Ramos (cell line): ENCODE results near the gene TBX5.

ENCODE experiments used
- in situ Hi-C: fragments of 300-500 bp; cut with MboI; formaldehyde crosslinking; loops from one replicate; pipeline ENCODE4 v1.14.3; 2022; ENCODE audit warnings: low sequenced_read_pairs; ENCODE audit not compliant: unreplicated experiment

TBX5 gene

DNA sequence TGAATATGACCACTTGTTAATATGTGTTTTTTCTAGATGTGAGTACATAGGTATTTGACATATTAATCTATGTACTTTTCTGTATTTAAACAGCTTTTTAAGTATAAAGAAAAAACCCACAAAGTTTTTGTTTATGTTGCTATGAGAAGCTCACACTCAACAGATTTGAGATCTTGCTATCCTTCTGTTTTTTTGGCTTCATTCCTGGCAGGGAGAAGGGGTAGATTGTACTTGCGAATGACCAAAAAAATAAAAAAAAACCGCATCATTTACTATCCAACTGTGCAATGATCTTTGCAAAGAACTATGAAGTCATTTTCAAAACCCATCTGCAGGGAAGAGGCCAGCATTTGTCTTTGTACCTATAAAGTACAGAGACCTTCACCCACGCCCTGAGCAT lies 28.4 kb upstream of the TBX5 start:
- in situ Hi-C loops = no loop called here

DNA sequence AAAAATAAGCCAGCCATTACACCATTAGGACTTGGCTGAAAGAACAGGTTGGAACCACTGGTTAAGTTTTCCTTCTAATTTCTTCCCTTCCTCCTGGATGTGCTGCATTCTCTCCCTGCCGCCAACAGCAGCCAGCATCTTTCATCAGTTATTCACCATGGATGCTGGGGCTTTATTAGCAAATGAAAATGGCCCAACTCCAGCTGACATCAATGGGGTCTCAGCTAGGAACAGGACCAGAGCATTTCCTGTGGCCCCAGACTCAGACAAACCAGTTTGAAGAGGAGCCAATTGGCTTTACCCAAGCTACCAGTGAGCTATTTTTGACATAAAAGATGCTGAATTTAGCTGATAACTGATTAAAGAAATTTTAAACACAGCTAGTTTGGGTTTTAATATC lies 26.0 kb upstream of the TBX5 start:
- in situ Hi-C loops = no loop called here

DNA sequence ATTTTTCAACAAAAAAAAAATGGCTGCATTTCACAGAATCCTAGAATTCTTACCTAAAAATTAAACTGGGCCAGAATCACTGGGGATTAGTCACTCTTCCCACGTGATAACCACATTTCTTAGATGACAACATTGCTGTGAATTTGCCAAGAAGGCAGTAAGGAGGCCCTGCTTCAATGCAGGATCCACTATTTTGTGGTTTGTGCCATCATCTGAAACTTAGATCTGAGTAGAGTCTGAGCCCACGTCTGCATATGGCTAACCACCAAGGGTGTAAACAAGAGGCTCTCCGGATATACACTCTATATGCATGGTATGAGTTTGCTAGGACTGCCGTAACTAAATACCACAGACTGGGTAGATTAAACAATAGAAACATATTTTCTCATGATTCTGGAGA lies 24.4 kb upstream of the TBX5 start:
- in situ Hi-C loops = no loop called here

DNA sequence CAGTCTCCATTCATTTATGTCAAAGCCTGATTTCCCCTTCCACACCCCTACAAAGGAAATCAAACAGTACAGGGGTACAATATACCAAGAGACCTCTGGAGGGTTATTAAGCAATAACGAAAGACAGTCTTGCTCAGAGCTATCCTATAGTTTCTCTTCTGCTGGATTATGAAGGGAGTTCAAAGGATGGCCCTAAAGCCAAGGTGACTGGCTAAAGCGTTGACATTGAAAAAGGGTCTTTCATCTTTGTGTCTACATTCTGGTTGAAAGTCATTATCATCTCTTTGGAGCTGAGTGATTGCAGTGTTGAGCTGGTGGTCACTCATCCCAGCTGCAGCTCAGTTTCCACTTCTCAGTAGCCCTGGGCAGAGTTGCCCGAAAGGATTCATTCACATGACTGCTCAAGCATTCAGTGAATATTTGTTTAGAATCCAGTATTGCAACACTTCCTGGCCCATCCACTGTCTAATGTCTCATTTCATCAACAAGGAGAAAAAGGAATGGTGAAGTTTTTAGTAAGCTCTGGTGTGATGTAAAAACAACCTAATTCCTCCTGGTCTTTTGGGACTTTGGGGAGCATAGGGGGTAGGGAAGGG lies 19.2 kb upstream of the TBX5 start:
- in situ Hi-C loops = no loop called here

DNA sequence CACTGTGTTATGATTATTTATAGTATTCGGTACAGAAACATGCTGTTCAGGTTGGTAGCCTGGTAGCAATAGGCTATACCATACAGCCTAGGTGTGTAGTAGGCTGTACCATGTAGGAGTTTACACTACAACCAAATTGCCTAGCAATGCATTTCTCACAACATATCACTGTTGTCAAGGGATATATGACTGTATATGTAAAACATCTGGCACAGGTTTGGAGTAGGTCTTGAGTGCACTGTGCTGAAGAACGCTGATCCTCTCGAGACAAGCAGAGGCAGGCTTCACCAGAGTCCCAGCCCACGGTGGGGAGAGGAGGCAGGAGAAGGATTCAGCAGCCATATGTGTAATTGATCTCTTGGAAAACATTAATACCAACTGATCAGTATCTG lies 15.0 kb upstream of the TBX5 start:
- in situ Hi-C loops = no loop called here

DNA sequence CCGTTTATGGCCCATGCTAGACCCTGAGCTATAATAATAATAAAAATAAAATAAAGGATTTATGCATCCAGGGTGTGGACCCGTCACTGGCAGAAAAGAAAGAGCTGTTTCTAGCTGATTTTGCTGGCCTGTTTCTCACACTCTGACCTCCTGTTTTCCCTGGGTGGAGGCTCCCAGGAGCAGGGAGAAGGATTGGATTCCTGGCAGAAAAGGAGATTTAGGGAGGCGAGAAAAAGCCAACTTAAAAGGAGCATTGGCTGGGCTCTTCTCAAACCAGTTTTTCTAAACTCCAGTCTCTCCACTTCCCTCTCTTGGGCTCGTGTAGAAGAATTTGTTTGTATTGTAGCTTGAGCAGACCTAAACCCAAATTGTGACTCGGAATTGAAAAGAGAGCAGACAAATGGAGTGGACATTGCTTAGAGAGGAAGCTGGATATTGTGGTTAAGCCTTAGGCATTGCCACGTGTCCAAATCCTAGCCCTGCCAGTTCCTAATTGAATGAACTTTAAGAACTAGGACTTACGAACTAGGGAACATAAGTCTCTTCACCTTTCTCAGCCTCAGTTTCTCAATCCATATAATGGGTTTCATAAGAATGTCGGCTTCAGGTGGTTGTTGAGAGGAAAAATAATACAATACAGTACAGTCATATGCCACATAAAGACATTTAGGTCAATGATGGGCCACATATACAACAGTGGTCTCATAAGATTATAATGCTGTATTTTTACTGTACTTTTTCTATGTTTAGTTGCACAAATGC lies 14.4 kb upstream of the TBX5 start:
- in situ Hi-C loops = no loop called here

DNA sequence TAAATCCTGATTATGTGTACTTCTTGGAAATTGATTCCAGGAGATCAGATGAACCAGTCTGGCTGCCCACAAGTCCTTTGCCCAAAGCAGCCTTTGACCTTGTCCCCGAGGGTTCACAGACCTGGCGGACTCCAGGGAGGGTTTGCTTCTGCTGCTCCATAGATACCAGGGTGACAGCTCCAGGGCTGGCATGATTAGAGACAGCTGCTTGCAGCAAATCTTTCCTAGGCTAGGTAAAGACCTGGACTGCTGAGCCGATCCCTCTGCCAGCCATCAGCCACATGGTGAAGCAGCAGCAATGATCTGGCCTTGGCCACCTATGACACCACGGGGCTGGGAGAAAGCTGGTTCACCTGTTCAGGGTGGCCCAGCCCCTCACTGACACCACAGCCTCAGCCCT lies 10.1 kb upstream of the TBX5 start:
- in situ Hi-C loops = no loop called here

DNA sequence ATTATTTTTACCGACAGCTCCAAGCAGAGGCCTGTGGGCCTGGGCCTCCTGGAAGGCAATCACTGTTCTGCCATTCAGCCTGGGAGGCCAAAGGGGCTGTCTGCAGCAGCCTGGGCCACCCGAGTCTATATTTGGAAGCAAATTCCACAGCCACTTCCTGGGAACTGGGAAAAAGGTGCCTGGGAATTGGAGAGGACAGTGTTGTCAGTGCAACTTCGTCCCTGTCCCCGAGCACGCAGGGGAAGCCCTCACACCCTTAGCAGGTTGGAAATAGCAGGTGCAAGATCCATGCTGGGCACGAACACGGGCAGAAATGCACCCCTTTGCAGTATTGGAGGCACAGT lies 9.6 kb upstream of the TBX5 start:
- in situ Hi-C loops = no loop called here

DNA sequence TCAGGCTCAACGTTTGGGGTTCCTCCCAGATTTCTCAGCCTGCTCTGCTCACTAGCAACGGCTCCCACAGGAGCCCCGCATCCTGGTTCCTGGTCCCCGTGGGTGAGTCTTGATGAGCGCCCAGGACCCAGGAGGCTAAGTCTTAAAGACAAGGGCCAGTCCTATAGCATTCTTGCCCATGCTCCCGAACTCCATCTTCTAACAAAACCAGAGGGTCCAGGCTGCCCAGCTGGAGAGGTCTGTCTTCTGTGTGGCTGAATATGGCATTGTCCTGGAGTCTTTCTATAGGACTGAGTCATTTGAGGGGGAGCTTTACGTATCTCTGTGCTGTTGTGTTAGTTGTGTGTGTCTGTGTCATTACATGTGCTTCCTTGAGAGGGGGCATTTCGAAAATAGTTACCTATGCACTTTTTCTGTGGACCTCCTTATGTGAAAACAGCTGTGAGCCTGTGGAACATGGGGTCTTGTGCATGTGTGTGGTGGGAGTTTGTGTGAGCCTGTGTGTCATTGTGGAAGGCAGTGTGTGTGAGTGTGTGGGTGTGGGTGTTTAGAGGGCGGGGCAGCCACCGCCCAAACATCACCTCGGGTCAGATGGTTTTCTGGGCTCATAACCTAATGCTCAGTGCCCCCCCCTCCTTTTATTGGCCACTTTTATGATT lies 9.1 kb upstream of the TBX5 start:
- in situ Hi-C loops = no loop called here

DNA sequence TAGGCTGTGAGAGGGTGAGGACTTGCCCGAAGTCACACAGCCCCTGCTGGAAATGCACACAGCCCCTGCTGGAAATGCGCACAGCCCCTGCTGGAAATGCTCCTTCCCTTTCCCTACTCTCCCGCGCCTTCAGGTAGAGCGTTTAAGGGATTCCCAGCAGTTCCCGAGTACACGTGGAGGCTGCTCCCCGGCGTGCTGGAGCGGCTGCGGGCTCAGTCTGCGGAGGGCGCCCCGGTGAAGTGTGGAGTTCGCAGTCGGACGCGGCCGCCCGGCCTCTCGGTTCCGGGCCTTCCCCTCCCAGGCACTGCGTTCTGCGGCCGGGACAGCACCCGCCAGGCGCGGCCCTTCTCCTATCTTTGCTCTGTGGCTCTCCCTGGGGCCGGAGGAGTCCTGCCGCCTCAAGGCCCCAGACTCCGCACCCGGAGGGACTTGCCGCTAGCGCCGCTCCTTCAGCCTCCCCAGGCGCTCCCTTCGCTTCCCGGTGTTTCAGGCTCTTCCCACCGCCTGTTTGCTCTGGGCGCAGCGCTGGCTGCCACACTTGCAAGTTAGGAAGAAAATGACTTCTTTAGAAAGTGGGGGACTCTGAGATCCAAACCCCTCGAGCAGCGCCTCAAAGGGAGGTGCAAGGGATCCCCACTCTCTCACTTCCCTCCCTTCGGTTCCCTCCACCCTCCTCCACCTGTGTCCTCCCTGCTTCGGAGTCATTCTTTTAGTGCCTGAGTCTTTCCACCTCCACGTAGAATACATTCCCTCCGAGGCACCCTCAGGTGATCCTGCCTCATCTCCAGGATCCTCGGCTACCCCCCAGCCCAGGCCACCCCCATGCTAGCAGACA lies 8.3 kb upstream of the TBX5 start:
- in situ Hi-C loops = no loop called here

DNA sequence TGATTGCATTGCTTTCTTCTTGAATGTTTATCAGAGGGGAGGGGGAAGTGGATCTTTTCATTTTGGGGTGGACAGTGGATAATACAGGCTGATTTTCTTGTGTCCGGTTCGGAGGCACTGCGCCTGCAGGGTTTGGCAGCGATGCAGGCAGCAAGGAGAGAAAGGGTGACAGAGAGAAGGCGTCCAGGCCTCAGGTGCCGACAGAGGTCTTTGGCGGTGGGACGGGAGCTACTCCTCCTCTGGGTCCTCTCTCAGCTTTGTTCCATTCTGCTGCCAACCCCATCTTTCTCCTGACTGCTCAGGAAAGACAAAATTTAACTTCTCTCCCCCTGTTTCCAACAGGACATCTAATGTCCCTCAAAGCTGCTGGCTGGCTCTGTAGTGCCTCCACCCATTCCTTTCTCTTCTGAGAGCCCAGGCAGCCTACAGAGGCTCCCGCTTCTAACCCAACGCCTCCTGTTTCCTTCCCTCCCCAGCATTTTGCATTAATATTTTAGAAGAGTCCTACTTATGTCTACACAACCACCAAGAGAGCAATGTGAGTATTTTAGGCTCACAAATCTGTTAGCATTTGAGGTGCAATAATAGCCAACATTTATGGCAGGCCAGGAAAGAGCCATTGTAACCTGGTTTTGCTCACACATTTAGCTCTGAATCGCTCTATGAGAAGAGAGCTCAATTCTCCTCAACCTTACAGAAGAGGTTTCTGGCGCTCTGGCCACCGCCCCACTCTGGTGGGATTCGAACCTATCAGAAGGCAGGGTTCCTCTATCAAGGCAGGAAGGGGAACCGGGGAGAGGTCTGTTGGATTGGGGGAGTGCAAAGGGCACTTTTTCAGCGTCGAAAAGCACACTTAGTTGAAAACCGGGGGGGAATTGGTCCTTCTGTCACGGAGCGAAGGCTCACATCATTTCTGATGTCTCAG lies 7.1 kb upstream of the TBX5 start:
- in situ Hi-C loops = no loop called here

DNA sequence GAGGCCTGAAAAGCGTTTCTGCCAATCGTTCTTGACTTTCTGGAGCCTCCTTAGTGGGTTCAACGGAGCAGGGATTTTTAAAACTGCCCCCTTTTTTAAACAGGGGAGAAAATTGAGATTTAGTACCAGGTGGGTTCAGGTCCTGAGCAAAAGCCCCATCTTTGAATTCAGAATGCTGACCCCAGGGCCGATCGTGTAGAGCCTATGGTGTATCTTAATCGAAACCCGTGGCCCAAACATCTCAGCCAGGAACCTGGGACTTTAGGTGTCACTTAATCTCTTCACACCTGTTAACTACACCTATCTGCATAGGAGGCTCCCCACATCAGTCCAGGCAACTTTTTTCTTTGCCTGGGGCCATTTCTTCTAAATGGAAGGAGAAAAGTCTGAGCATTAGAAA lies 6.4 kb upstream of the TBX5 start:
- in situ Hi-C loops = no loop called here

DNA sequence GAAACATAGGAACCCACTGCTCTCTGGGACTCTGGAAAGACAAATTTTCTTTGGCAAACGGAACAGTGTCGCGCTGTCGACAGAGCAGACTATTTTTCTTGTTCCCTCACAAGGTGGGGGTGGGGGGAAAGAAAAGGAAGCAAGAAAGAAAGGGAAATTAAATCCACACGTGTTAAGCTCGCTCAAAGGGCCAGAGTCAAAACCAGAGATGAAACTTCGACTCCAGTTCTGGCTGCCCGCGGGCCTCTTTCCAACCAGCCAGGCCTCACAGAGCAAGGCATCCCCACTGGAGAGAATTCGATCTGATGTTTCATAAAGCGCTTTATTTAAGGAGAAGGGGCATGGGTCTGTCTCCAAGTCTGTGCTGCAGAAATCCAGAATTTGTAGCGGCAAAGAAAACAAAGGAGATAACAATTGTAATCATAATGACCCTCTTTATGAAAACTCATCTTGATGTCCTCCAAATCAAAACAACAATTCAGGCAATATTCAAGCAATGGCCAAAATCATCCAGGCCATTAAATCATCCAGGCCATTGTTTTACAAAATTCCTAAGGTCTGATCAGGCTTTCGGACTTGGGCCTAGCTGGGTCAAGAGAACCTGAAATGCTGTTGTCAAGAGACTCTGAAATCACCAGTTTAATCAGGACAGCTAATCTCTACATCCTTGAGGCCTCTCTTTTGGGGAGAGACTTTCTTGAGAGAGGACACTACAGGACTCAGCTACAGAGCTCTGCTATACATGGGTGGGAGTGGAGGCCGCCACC lies 5.3 kb upstream of the TBX5 start:
- in situ Hi-C loops = no loop called here

DNA sequence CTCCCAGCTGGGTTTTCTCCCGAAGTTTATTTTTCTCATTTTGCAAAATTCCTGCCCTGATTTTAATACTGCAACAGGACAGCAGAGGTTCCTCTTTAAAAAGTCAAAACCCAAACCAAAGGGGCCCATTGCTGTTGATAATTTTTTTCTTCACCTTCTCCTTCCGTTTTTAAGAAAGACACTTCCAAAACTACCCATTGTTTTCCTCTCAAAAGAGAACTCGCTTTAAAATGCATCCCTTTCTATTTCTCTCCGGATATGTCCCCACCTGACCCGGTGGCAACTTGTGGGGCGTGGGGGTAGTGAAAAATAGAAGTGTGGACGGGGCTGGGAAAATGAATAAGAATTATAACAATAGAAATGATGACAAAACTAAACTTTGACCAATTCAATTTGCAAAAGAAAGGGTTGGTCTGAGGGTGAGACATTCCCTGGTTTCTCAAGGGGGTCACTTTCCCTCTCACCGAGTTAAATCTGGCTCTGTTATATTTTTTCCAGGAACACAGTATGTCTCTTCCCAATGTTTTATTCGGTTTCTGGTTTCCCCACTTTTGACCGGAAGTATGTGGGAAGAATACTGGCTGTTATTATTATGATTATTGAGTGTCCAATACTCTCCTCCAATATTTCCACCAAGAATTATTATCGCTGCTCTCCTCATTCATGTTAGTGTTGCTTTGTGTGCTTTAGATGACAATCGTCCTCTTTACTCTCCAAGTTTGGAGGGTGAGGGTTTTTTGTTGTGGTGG lies 4.1 kb upstream of the TBX5 start:
- in situ Hi-C loops = no loop called here

DNA sequence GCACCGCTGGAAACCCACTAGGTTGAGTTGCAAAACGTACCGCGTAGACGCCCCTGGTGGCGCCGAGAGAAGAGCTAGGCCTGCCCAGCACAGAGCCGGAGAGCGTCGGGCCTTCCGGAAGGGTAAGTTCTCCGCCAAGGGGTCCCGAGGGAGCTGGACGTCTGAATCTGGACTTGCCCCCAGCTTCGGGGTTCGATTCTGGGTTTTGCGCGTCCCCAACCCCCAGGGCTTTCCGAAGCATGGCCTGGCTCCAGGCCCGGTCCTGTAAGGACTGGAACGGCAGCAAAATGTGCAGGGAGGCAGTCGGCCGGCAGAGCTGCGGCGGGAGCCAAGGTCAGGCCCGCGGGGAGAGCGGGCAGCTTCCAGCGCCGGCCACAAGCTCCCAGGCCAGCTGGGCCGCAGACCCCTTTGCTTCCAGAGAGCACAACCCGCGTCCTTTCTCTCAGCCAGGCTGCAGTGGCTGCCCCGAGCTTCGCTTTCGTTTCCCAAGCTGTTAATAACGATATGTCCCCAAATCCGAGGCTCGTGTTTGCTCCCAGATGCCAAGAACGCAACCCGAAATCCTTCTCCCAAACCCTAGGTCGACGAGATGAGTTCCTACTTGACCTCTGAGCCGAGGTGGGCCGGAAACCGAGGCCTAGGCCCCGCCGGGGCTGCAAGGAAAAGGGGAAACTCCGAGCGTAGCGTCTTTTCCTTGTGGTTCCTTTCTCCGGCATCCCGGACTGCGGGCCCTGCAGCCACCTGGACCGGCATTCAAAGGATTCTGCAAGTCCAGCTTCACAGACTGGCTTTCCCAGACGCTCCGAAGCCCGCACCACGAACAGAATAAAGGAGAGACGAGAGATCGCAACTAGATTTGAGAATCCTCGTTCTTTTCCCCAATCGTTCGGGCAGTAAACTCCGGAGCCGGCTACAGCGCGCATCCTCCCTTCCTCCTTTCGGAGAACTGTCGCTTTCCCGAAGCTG lies 3.2 kb upstream of the TBX5 start:
- in situ Hi-C loops = no loop called here

DNA sequence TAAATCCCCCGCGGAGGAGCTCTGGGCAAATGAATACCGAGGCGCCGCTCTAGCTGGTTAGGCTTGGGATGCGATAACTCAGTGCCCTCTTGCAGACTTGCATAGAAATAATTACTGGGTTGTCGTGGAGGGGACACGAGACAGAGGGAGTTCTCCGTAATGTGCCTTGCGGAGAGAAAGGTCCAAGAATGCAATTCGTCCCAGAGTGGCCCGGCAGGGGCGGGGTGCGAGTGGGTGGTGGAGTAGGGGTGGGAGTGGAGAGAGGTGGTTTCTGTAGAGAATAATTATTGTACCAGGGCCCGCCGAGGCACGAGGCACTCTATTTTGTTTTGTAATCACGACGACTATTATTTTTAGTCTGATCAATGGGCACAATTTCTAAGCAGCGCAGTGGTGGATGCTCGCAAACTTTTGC lies 2.5 kb upstream of the TBX5 start:
- in situ Hi-C loops = no loop called here

DNA sequence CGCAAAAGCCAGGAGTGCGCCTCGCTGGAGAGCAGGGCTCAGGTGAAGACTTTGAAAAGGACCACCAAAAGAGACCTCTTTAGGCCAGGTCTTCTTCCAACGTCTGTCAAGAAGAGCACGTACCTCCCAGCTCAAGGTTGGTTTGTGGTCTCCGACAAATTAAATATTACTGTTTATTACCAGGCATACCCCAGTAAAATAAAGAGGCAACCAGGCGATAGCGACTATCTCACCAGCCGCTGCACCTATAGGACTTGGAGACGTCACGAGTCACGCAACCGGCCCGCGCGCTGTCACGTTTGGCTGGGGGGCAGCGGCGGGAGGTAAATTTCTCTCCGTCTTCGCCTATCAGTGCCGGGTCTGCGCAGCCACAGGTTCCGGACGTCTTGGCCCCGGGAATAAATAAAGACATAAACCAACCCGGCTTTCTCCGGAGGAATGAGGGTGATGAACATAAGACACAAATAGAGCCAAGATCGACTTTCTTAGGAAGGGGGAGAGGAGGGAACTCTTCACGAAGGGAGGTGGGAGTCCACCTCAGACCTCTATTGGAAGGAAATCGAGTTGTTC lies 2.0 kb upstream of the TBX5 start:
- in situ Hi-C loops = no loop called here
